Astrocyte of the spinal cord (primary cell): ENCODE results near the gene PRMT2.
"Not testable (repeated sequence)": the region's sequence is repeated elsewhere in the genome, so short reads cannot be mapped to it uniquely, and the experiment has no call there.

ENCODE experiments used
- DNase-seq: peaks from one replicate; pipeline ENCODE4 v3.0.0; 2011; ENCODE audit warnings: low read depth, low spot score
- H3K4me3 ChIP-seq: 2 replicates; pipeline ENCODE4 v1.5.1; 2011; ENCODE audit warnings: low read depth, mild to moderate bottlenecking, low read length, moderate library complexity
- in situ Hi-C: cut with HindIII; loops from 2 replicates; pipeline ENCODE4 v1.10.0; 2017; ENCODE audit warnings: low sequenced_read_pairs

PRMT2 gene

GRCh38 chr21:46699104-46699503 is 63.6 kb downstream of the PRMT2 start:
- H3K4me3 ChIP-seq, DNase-seq, in situ Hi-C loops: not testable (repeated sequence)
